SK-N-SH treated with all-trans-retinoic acid at 6 μM for 48 hours (cell line): ENCODE measurements around the gene CEP128.

Experiments used
- RARB ChIP-seq: fragments of 250-450 bp; sonication (Bioruptor Pico); IDR thresholded peaks from 2 replicates; pipeline ENCODE4 v1.8.0; 2021; ENCODE audit warnings: mild to moderate bottlenecking, moderate library complexity
- ZNF70 ChIP-seq: fragments of 450-650 bp; formaldehyde crosslinking; IDR thresholded peaks from 2 replicates; pipeline ENCODE4 v1.5.0; 2020; ENCODE audit warnings: mild to moderate bottlenecking, moderate library complexity
- TF ChIP-seq, protein P1 (sequence below): fragments of 250-450 bp; sonication (Bioruptor Pico); IDR thresholded peaks from 2 replicates; pipeline ENCODE4 v1.5.1; 2021; ENCODE audit warnings: mild to moderate bottlenecking, moderate library complexity

GRCh38 chr14:80504781-80505180 is 436.8 kb downstream of the CEP128 start:
- TF ChIP-seq RARB (CRISPR knock-in tag) (no peak), ZNF70 (CRISPR knock-in tag) (no peak)
- TF ChIP-seq, protein P1, sequence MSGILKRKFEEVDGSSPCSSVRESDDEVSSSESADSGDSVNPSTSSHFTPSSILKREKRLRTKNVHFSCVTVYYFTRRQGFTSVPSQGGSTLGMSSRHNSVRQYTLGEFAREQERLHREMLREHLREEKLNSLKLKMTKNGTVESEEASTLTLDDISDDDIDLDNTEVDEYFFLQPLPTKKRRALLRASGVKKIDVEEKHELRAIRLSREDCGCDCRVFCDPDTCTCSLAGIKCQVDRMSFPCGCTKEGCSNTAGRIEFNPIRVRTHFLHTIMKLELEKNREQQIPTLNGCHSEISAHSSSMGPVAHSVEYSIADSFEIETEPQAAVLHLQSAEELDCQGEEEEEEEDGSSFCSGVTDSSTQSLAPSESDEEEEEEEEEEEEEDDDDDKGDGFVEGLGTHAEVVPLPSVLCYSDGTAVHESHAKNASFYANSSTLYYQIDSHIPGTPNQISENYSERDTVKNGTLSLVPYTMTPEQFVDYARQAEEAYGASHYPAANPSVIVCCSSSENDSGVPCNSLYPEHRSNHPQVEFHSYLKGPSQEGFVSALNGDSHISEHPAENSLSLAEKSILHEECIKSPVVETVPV (CRISPR knock-in tag), result no peak
